GM23338 (cell line): ENCODE measurements around the gene APLN. TPM values are rescaled to one million over a fixed set of nuclear protein-coding genes. Genes with fewer than 3 reads are reported as not detected.

Experiments used
- ATAC-seq: fragments of 200-7000 bp; cut with Tn5 transposase; 3 replicates; pipeline ENCODE4 v1.9.1; 2020
- DNase-seq: peaks from one replicate; pipeline ENCODE4 v3.0.0-alpha.2; 2015; ENCODE audit warnings: low spot score
- H2AFZ ChIP-seq: fragments of 200-600 bp; sonication (generic); 2 replicates; pipeline ENCODE4 v1.8.0; 2016; ENCODE audit warnings: antibody characterized with exemption, mild to moderate bottlenecking, moderate library complexity
- H3F3A ChIP-seq: fragments of 200-600 bp; sonication (generic); replicated peaks from 2 replicates; pipeline ENCODE4 v1.8.0; 2017; ENCODE audit warnings: antibody characterized with exemption, mixed run types, low read depth
- H3K27ac ChIP-seq: fragments of 200-600 bp; sonication (generic); 2 replicates; pipeline ENCODE4 v1.6.1; 2016; ENCODE audit warnings: low read depth
- H3K27me3 ChIP-seq: fragments of 200-600 bp; sonication (generic); 2 replicates; pipeline ENCODE4 v1.8.0; 2016; ENCODE audit warnings: mild to moderate bottlenecking, mixed run types, moderate library complexity; ENCODE audit not compliant: insufficient read depth
- H3K36me3 ChIP-seq: fragments of 200-600 bp; sonication (generic); 2 replicates; pipeline ENCODE4 v1.8.0; 2016; ENCODE audit warnings: mild to moderate bottlenecking; ENCODE audit not compliant: insufficient read depth
- H3K4me1 ChIP-seq: fragments of 200-600 bp; sonication (generic); 2 replicates; pipeline ENCODE4 v1.8.0; 2016; ENCODE audit warnings: mild to moderate bottlenecking, moderate library complexity; ENCODE audit not compliant: insufficient read depth
- H3K4me2 ChIP-seq: fragments of 200-600 bp; sonication (generic); 2 replicates; pipeline ENCODE4 v1.7.1; 2017; ENCODE audit warnings: mixed run types
- H3K4me3 ChIP-seq: fragments of 200-600 bp; sonication (generic); 2 replicates; pipeline ENCODE4 v1.6.1; 2016; ENCODE audit warnings: mixed run types
- H3K79me2 ChIP-seq: fragments of 200-600 bp; sonication (generic); replicated peaks from 2 replicates; pipeline ENCODE4 v1.8.0; 2017; ENCODE audit warnings: mild to moderate bottlenecking; ENCODE audit not compliant: insufficient read depth
- H3K9me2 ChIP-seq: fragments of 200-600 bp; sonication (generic); 2 replicates; pipeline ENCODE4 v1.8.0; 2017; ENCODE audit not compliant: insufficient read depth
- H4K20me1 ChIP-seq: fragments of 200-600 bp; sonication (generic); replicated peaks from 2 replicates; pipeline ENCODE4 v1.8.0; 2017; ENCODE audit warnings: mild to moderate bottlenecking; ENCODE audit not compliant: insufficient read depth
- H3K27ac Mint-ChIP-seq: 2 replicates; pipeline ENCODE4 v1.8.0; 2020; ENCODE audit warnings: inconsistent platforms, mild to moderate bottlenecking, moderate library complexity, mixed read lengths
- H3K27me3 Mint-ChIP-seq: 3 replicates; pipeline ENCODE4 v1.8.0; 2022; ENCODE audit warnings: low read depth, mild to moderate bottlenecking, moderate library complexity, mixed read lengths, inconsistent platforms; ENCODE audit not compliant: insufficient read depth, poor library complexity
- H3K36me3 Mint-ChIP-seq: 3 replicates; pipeline ENCODE4 v1.8.0; 2021; ENCODE audit warnings: low read depth, mild to moderate bottlenecking, inconsistent platforms, moderate library complexity, mixed read lengths
- H3K4me1 Mint-ChIP-seq: 3 replicates; pipeline ENCODE4 v1.8.0; 2020; ENCODE audit warnings: mild to moderate bottlenecking, inconsistent platforms, mixed read lengths
- H3K4me3 Mint-ChIP-seq: 3 replicates; pipeline ENCODE4 v1.8.0; 2021; ENCODE audit warnings: moderate library complexity, mild to moderate bottlenecking, inconsistent platforms, mixed read lengths
- H3K9me3 Mint-ChIP-seq: 3 replicates; pipeline ENCODE4 v1.8.0; 2020; ENCODE audit warnings: moderate library complexity, mild to moderate bottlenecking, inconsistent platforms, mixed read lengths
- CREB1 ChIP-seq: fragments of 250-450 bp; sonication (Bioruptor Pico); IDR thresholded peaks from 2 replicates; pipeline ENCODE4 v1.5.0; 2020; ENCODE audit warnings: low read depth, mild to moderate bottlenecking, moderate library complexity
- EZH2 ChIP-seq: fragments of 200-600 bp; sonication (generic); IDR thresholded peaks from one replicate; pipeline ENCODE4 v1.8.0; 2017; ENCODE audit warnings: antibody characterized with exemption, mild to moderate bottlenecking, low read depth; ENCODE audit not compliant: unreplicated experiment
- EZH2phosphoT487 ChIP-seq: fragments of 200-600 bp; sonication (generic); IDR thresholded peaks from one replicate; pipeline ENCODE4 v1.8.1; 2018; ENCODE audit warnings: antibody characterized with exemption; ENCODE audit not compliant: unreplicated experiment
- JUNB ChIP-seq: IDR thresholded peaks from one replicate; pipeline ENCODE4 v1.6.1; 2016; ENCODE audit warnings: antibody characterized with exemption; ENCODE audit not compliant: unreplicated experiment
- NANOG ChIP-seq: IDR thresholded peaks from 2 replicates; pipeline ENCODE4 v1.6.1; 2016; ENCODE audit warnings: antibody characterized with exemption, borderline replicate concordance
- POLR2AphosphoS5 ChIP-seq: IDR thresholded peaks from 2 replicates; pipeline ENCODE4 v1.6.1; 2016; ENCODE audit warnings: antibody characterized with exemption, low read depth
- STAT1 ChIP-seq: IDR thresholded peaks from one replicate; pipeline ENCODE4 v1.6.1; 2016; ENCODE audit warnings: antibody characterized with exemption; ENCODE audit not compliant: unreplicated experiment
- ZNF114 ChIP-seq: fragments of 250-450 bp; sonication (Bioruptor Pico); IDR thresholded peaks from 2 replicates; pipeline ENCODE4 v1.5.0; 2020; ENCODE audit warnings: mild to moderate bottlenecking, moderate library complexity
- ZNF331 ChIP-seq: fragments of 250-450 bp; sonication (Bioruptor Pico); IDR thresholded peaks from 2 replicates; pipeline ENCODE4 v1.5.0; 2020; ENCODE audit warnings: low read depth, mild to moderate bottlenecking, moderate library complexity
- polyA plus RNA-seq: library from polyadenylated mRNA; unstranded; fragments of >200 nt; fragmentation: Nextera tagmentation; extraction: Ambion mirVana; gene quantifications from 2 replicates; pipeline ENCODE4 v1.2.1, GENCODE V29; 2016
- total RNA-seq: library from RNA; depleted of rRNA; stranded (reverse); fragments of >200 nt; shearing (Covaris generic); gene quantifications from 2 replicates; pipeline ENCODE4 v1.2.3, GENCODE V29; 2014
- TF ChIP-seq, protein P1 (sequence below): fragments of 250-450 bp; sonication (Bioruptor Pico); IDR thresholded peaks from 2 replicates; pipeline ENCODE4 v1.5.0; 2020; ENCODE audit warnings: mild to moderate bottlenecking, moderate library complexity
- TF ChIP-seq, protein P2 (sequence below), 2 experiments: fragments of 200-600 bp in 1 of 2; sonication (generic) in 1 of 2; conservative IDR thresholded peaks; 2 replicates each; pipeline versions ENCODE4 v1.5.1 to v1.6.1; 2016 to 2017; ENCODE audit warnings: antibody characterized with exemption in 2 of 2, low read depth in 2 of 2, mild to moderate bottlenecking in 2 of 2, moderate library complexity in 1 of 2
- TF ChIP-seq, protein P3 (sequence below): IDR thresholded peaks from one replicate; pipeline ENCODE4 v1.6.1; 2018; ENCODE audit warnings: antibody characterized with exemption; ENCODE audit not compliant: unreplicated experiment
- TF ChIP-seq, protein P4 (sequence below): IDR thresholded peaks from 2 replicates; pipeline ENCODE4 v1.6.1; 2016; ENCODE audit warnings: antibody characterized with exemption

APLN gene
- total and polyA plus RNA-seq, 2 experiments from 2014 or later, result 0.49 to 0.60 TPM

DNA sequence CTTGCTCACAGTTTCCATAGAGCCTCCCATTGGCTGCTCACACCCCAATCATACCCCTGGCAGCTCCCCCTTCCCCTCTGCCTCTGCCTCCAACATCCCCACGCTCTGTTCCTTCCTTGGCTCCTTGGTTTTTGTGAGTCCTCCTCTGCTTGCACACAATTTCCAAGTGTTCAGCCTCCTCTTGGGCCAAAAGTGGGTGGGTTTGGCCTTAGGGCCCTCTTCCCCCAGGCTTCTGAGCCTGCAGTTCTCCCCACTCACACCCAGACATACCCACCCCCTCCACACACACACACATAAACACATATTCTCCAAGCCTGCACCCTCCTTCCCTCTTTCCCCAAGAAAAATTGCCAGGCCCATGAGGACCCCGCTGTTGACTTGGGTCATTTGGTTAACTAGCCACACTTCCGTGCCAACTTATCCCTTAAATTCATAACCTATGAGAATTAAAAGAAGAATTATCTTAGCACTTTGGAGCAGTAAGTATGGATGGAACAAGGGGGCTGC lies 4.5 kb downstream of the APLN start:
- Mint-ChIP-seq H3K9me3 (no peaks in the 10 kb centered on the region), H3K36me3 (no peaks in the 10 kb centered on the region), H3K4me1 (peaks cover 13% of the 10 kb centered on the region), H3K27me3 (peaks cover 36% of the 10 kb centered on the region), H3K4me3 (no peak overlapping the region), H3K27ac (no peak overlapping the region)
- H3K4me1 ChIP-seq, result no peaks in the 10 kb centered on the region
- peaks cover 37% of the 10 kb centered on the region for H3K27me3 ChIP-seq
- no peak for TF ChIP-seq STAT1
- TF ChIP-seq, protein P1, sequence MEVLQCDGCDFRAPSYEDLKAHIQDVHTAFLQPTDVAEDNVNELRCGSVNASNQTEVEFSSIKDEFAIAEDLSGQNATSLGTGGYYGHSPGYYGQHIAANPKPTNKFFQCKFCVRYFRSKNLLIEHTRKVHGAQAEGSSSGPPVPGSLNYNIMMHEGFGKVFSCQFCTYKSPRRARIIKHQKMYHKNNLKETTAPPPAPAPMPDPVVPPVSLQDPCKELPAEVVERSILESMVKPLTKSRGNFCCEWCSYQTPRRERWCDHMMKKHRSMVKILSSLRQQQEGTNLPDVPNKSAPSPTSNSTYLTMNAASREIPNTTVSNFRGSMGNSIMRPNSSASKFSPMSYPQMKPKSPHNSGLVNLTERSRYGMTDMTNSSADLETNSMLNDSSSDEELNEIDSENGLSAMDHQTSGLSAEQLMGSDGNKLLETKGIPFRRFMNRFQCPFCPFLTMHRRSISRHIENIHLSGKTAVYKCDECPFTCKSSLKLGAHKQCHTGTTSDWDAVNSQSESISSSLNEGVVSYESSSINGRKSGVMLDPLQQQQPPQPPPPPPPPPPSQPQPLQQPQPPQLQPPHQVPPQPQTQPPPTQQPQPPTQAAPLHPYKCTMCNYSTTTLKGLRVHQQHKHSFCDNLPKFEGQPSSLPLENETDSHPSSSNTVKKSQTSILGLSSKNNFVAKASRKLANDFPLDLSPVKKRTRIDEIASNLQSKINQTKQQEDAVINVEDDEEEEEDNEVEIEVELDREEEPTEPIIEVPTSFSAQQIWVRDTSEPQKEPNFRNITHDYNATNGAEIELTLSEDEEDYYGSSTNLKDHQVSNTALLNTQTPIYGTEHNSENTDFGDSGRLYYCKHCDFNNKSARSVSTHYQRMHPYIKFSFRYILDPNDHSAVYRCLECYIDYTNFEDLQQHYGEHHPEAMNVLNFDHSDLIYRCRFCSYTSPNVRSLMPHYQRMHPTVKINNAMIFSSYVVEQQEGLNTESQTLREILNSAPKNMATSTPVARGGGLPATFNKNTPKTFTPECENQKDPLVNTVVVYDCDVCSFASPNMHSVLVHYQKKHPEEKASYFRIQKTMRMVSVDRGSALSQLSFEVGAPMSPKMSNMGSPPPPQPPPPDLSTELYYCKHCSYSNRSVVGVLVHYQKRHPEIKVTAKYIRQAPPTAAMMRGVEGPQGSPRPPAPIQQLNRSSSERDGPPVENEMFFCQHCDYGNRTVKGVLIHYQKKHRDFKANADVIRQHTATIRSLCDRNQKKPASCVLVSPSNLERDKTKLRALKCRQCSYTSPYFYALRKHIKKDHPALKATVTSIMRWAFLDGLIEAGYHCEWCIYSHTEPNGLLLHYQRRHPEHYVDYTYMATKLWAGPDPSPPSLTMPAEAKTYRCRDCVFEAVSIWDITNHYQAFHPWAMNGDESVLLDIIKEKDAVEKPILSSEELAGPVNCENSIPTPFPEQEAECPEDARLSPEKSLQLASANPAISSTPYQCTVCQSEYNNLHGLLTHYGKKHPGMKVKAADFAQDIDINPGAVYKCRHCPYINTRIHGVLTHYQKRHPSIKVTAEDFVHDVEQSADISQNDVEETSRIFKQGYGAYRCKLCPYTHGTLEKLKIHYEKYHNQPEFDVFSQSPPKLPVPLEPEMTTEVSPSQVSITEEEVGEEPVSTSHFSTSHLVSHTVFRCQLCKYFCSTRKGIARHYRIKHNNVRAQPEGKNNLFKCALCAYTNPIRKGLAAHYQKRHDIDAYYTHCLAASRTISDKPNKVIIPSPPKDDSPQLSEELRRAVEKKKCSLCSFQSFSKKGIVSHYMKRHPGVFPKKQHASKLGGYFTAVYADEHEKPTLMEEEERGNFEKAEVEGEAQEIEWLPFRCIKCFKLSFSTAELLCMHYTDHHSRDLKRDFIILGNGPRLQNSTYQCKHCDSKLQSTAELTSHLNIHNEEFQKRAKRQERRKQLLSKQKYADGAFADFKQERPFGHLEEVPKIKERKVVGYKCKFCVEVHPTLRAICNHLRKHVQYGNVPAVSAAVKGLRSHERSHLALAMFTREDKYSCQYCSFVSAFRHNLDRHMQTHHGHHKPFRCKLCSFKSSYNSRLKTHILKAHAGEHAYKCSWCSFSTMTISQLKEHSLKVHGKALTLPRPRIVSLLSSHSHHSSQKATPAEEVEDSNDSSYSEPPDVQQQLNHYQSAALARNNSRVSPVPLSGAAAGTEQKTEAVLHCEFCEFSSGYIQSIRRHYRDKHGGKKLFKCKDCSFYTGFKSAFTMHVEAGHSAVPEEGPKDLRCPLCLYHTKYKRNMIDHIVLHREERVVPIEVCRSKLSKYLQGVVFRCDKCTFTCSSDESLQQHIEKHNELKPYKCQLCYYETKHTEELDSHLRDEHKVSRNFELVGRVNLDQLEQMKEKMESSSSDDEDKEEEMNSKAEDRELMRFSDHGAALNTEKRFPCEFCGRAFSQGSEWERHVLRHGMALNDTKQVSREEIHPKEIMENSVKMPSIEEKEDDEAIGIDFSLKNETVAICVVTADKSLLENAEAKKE, result no peak
- TF ChIP-seq, protein P2, sequence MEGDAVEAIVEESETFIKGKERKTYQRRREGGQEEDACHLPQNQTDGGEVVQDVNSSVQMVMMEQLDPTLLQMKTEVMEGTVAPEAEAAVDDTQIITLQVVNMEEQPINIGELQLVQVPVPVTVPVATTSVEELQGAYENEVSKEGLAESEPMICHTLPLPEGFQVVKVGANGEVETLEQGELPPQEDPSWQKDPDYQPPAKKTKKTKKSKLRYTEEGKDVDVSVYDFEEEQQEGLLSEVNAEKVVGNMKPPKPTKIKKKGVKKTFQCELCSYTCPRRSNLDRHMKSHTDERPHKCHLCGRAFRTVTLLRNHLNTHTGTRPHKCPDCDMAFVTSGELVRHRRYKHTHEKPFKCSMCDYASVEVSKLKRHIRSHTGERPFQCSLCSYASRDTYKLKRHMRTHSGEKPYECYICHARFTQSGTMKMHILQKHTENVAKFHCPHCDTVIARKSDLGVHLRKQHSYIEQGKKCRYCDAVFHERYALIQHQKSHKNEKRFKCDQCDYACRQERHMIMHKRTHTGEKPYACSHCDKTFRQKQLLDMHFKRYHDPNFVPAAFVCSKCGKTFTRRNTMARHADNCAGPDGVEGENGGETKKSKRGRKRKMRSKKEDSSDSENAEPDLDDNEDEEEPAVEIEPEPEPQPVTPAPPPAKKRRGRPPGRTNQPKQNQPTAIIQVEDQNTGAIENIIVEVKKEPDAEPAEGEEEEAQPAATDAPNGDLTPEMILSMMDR (conservative IDR thresholded peaks at IDR 0.05; ENCODE audit: low read depth in 2 of 2), result no peak
- no peak for TF ChIP-seq JUNB
- TF ChIP-seq NANOG, result no peak
- TF ChIP-seq, protein P3, sequence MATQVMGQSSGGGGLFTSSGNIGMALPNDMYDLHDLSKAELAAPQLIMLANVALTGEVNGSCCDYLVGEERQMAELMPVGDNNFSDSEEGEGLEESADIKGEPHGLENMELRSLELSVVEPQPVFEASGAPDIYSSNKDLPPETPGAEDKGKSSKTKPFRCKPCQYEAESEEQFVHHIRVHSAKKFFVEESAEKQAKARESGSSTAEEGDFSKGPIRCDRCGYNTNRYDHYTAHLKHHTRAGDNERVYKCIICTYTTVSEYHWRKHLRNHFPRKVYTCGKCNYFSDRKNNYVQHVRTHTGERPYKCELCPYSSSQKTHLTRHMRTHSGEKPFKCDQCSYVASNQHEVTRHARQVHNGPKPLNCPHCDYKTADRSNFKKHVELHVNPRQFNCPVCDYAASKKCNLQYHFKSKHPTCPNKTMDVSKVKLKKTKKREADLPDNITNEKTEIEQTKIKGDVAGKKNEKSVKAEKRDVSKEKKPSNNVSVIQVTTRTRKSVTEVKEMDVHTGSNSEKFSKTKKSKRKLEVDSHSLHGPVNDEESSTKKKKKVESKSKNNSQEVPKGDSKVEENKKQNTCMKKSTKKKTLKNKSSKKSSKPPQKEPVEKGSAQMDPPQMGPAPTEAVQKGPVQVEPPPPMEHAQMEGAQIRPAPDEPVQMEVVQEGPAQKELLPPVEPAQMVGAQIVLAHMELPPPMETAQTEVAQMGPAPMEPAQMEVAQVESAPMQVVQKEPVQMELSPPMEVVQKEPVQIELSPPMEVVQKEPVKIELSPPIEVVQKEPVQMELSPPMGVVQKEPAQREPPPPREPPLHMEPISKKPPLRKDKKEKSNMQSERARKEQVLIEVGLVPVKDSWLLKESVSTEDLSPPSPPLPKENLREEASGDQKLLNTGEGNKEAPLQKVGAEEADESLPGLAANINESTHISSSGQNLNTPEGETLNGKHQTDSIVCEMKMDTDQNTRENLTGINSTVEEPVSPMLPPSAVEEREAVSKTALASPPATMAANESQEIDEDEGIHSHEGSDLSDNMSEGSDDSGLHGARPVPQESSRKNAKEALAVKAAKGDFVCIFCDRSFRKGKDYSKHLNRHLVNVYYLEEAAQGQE, result no peak
- no peak for TF ChIP-seq POLR2AphosphoS5
- no peak for TF ChIP-seq EZH2
- TF ChIP-seq, protein P4, sequence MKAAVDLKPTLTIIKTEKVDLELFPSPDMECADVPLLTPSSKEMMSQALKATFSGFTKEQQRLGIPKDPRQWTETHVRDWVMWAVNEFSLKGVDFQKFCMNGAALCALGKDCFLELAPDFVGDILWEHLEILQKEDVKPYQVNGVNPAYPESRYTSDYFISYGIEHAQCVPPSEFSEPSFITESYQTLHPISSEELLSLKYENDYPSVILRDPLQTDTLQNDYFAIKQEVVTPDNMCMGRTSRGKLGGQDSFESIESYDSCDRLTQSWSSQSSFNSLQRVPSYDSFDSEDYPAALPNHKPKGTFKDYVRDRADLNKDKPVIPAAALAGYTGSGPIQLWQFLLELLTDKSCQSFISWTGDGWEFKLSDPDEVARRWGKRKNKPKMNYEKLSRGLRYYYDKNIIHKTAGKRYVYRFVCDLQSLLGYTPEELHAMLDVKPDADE, result no peak
- no peak for TF ChIP-seq EZH2phosphoT487
- TF ChIP-seq CREB1 (CRISPR knock-in tag), result no peak
- no peak for TF ChIP-seq ZNF114
- TF ChIP-seq ZNF331 (CRISPR knock-in tag), result no peak
- no peaks in the 10 kb centered on the region for H3F3A ChIP-seq
- no peak overlapping the region for H3K27ac ChIP-seq
- H4K20me1 ChIP-seq, result no peaks in the 10 kb centered on the region
- H3K79me2 ChIP-seq, result no peaks in the 10 kb centered on the region
- H3K4me2 ChIP-seq, result no peak overlapping the region
- DNase-seq, result no peak
- no peaks in the 10 kb centered on the region for H3K9me2 ChIP-seq
- no peak overlapping the region for H3K4me3 ChIP-seq
- ATAC-seq, result no peak
- no peaks in the 10 kb centered on the region for H3K36me3 ChIP-seq
- H2AFZ ChIP-seq, result no peak overlapping the region
